ENCODE data around the gene GNAQ. TPM values are rescaled to one million over a fixed set of nuclear protein-coding genes. Genes with fewer than 3 reads are reported as not detected.

Gene GNAQ
- total and polyA plus RNA-seq, 8 donors: 55.5 to 95.5 (median 62.8) TPM

DNA sequence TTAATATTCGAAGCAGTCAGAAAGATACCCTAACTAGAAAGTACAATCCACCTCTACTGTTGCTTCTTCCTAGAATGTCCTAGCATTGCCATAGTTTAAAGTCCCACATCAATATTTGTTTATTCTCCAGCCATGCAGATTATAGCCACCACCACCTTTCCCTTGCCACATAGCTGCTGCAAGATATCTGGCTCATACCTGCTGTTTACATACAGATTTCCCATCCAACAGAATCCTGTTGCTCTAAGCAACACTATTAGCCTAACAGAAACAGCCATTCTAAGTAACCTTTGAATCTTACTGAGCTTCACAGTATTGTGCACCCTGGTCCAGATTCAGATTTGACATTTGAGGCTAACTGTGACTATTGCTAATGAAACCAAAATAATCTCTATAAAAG is 45.6 kb downstream of the GNAQ start:
- Histone ChIP-seq H3K4me3 (no peak overlapping the region), H3K9me3 (no peaks in the 10 kb centered on the region), H3K4me1 (peaks cover 16 to 88% of the 10 kb centered on the region in 2 donors), H3K27ac (no peak overlapping the region), H3K27me3 (no peaks in the 10 kb centered on the region), H3K36me3 (no peaks in the 10 kb centered on the region)
- intact Hi-C loops (cut with DNase I): no loop called here
- no peak for DNase-seq
- ATAC-seq: no peak
- TF ChIP-seq, protein P1, sequence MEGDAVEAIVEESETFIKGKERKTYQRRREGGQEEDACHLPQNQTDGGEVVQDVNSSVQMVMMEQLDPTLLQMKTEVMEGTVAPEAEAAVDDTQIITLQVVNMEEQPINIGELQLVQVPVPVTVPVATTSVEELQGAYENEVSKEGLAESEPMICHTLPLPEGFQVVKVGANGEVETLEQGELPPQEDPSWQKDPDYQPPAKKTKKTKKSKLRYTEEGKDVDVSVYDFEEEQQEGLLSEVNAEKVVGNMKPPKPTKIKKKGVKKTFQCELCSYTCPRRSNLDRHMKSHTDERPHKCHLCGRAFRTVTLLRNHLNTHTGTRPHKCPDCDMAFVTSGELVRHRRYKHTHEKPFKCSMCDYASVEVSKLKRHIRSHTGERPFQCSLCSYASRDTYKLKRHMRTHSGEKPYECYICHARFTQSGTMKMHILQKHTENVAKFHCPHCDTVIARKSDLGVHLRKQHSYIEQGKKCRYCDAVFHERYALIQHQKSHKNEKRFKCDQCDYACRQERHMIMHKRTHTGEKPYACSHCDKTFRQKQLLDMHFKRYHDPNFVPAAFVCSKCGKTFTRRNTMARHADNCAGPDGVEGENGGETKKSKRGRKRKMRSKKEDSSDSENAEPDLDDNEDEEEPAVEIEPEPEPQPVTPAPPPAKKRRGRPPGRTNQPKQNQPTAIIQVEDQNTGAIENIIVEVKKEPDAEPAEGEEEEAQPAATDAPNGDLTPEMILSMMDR (IDR thresholded peaks at IDR 0.05): no peak

DNA sequence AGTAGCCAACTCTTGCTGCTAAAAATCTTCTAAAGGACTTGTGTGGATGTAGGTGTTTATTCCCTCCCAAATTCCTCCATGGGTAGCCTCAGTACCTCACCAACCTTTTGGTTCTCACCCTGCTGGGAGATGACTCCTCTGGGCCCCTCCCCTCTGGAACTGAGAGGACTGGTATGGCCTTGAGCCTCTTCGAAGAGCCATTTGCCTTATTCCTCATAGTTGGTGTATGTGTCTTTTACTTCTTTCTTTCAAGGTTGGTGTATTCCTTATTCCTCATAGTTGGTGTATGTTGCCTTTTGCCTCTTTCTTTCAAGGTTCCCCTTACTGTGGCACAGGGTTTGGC is 48.3 kb downstream of the GNAQ start:
- TF ChIP-seq, protein P1 (IDR thresholded peaks at IDR 0.05): no peak
- Histone ChIP-seq H3K4me3 (no peak overlapping the region), H3K27me3 (no peaks in the 10 kb centered on the region), H3K27ac (peak overlapping the region in 1 of 2 donors; percentile 9), H3K4me1 (peaks cover 22 to 90% of the 10 kb centered on the region in 2 donors), H3K9me3 (no peaks in the 10 kb centered on the region), H3K36me3 (peaks cover 0 to 4% of the 10 kb centered on the region in 2 donors)
- ATAC-seq: no peak
- DNase-seq: no peak
- intact Hi-C loops (cut with DNase I): no loop called here

GRCh38 chr9:77982581-77983319 is 48.9 kb downstream of the GNAQ start:
- DNase-seq: no peak
- Histone ChIP-seq H3K27ac (peak overlapping the region in 1 of 2 donors; percentile 35), H3K4me3 (no peak overlapping the region), H3K36me3 (peaks cover 0 to 4% of the 10 kb centered on the region in 2 donors), H3K4me1 (peaks cover 25 to 90% of the 10 kb centered on the region in 2 donors), H3K9me3 (no peaks in the 10 kb centered on the region), H3K27me3 (no peaks in the 10 kb centered on the region)
- no peak for ATAC-seq
- TF ChIP-seq, protein P1 (IDR thresholded peaks at IDR 0.05): no peak
- intact Hi-C loops (cut with DNase I): no loop called here

GRCh38 chr9:77981907-77982306 is 49.7 kb downstream of the GNAQ start:
- DNase-seq (no peak), ATAC-seq (peak; percentile 40)
- peaks cover 27 to 90% of the 10 kb centered on the region in 2 donors for H3K4me1 ChIP-seq
- H3K27ac ChIP-seq: peak overlapping the region in 1 of 2 donors; percentile 35
- H3K27me3 ChIP-seq: no peaks in the 10 kb centered on the region
- intact Hi-C loops (cut with DNase I): no loop called here
- no peak overlapping the region for H3K4me3 ChIP-seq
- TF ChIP-seq, protein P1 (IDR thresholded peaks at IDR 0.05): no peak
- H3K9me3 ChIP-seq: no peaks in the 10 kb centered on the region
- peaks cover 0 to 4% of the 10 kb centered on the region in 2 donors for H3K36me3 ChIP-seq

- H3K27me3 ChIP-seq: no peaks in the 10 kb centered on the region
- DNase-seq: peak in 1 of 4 donors; percentile 64
- no peaks in the 10 kb centered on the region for H3K9me3 ChIP-seq
- H3K4me3 ChIP-seq: no peak overlapping the region
- H3K4me1 ChIP-seq: peaks cover 27 to 91% of the 10 kb centered on the region in 2 donors
- H3K27ac ChIP-seq: peak overlapping the region in 1 of 2 donors; percentile 35
- intact Hi-C loops (cut with DNase I): no loop called here
- peaks cover 0 to 4% of the 10 kb centered on the region in 2 donors for H3K36me3 ChIP-seq
- TF ChIP-seq, protein P1 (IDR thresholded peaks at IDR 0.05): no peak
- peak; percentile 66 for ATAC-seq
Observed at GRCh38 chr9:77981332-77981731, 50.3 kb downstream of the GNAQ start.
